Prostate gland (tissue), 2 donors: ENCODE results near the gene OLFML1.

Experiments used
- CTCF ChIP-seq, 4 experiments: fragments of 200-600 bp in 2 of 4; fragments of 450-650 bp in 2 of 4; sonication (generic) in 2 of 4; IDR thresholded peaks; 1 replicate in 3 of 4; 2 replicates in 1 of 4; pipeline ENCODE4 v1.5.1; 2016 to 2019; ENCODE audit warnings: antibody characterized with exemption in 4 of 4, mild to moderate bottlenecking in 2 of 4, moderate library complexity in 2 of 4
- POLR2A ChIP-seq: fragments of 450-650 bp; IDR thresholded peaks from one replicate; pipeline ENCODE4 v1.6.1; 2016; ENCODE audit warnings: antibody characterized with exemption, mild to moderate bottlenecking
- POLR2AphosphoS5 ChIP-seq: sonication (generic); formaldehyde crosslinking; IDR thresholded peaks from one replicate; pipeline ENCODE4 v1.6.1; 2017; ENCODE audit warnings: antibody characterized with exemption

GRCh38 chr11:7549681-7550080, 64.4 kb downstream of the OLFML1 start:
- TF ChIP-seq CTCF (IDR thresholded peaks at IDR 0.05): no peak
- TF ChIP-seq POLR2AphosphoS5: no peak
- no peak for TF ChIP-seq POLR2A
